SK-N-SH (cell line): ENCODE results near the gene SH3RF2. TPM values are rescaled to one million over a fixed set of nuclear protein-coding genes. Genes with fewer than 3 reads are reported as not detected.

ENCODE experiments used
- CTCF ChIA-PET: fragments of 300-600, 350-600 bp; formaldehyde crosslinking; extraction: SDS; loops from one replicate; lab custom pipeline; 2021; lab: Yijun Ruan, JAX
- POLR2A ChIA-PET: fragments of 350-600 bp; sonication (Branson Sonifier 250); formaldehyde crosslinking; extraction: SDS; loops from one replicate; lab custom pipeline; 2020; ENCODE audit warnings: antibody characterized with exemption, inconsistent platforms; lab: Yijun Ruan, JAX
- DNase-seq: peaks from one replicate; pipeline ENCODE4 v3.0.0; 2012
- H2AFZ ChIP-seq: fragments of 200-600 bp; sonication (generic); 2 replicates; pipeline ENCODE4 v1.8.1; 2016; ENCODE audit warnings: antibody characterized with exemption, mild to moderate bottlenecking, low read depth
- H3F3A ChIP-seq: fragments of 200-600 bp; sonication (generic); replicated peaks from 2 replicates; pipeline ENCODE3; 2016; ENCODE audit warnings: antibody characterized with exemption, mild to moderate bottlenecking; ENCODE audit not compliant: insufficient read depth
- H3K27ac ChIP-seq, 2 experiments: fragments of 200-500 bp in 1 of 2; fragments of 200-600 bp in 1 of 2; sonication (Bioruptor generic) in 1 of 2; sonication (generic), shearing (Covaris generic) in 1 of 2; 2 replicates each; pipeline versions ENCODE4 v1.5.1 to v1.6.1; 2014 to 2016; ENCODE audit warnings: low read depth in 2 of 2, inconsistent platforms in 1 of 2, low read length in 1 of 2, mild to moderate bottlenecking in 1 of 2, mixed read lengths in 1 of 2
- H3K27me3 ChIP-seq: fragments of 200-600 bp; sonication (generic), shearing (Covaris generic); 2 replicates; pipeline ENCODE4 v1.6.1; 2016; ENCODE audit warnings: mixed run types; ENCODE audit not compliant: insufficient read depth
- H3K36me3 ChIP-seq, 2 experiments: fragments of 200-500 bp in 1 of 2; fragments of 200-600 bp in 1 of 2; sonication (Bioruptor generic) in 1 of 2; sonication (generic) in 1 of 2; replicated peaks in 1 of 2; 2 replicates each; pipeline versions ENCODE3 to v1.5.1; 2014 to 2016; ENCODE audit warnings: low read length in 1 of 2, mild to moderate bottlenecking in 1 of 2; ENCODE audit not compliant: insufficient read depth in 2 of 2, control insufficient read depth in 1 of 2
- H3K4me1 ChIP-seq, 2 experiments: fragments of 200-500 bp in 1 of 2; fragments of 200-600 bp in 1 of 2; sonication (Bioruptor generic) in 1 of 2; sonication (generic), shearing (Covaris generic) in 1 of 2; 2 replicates each; pipeline versions ENCODE4 v1.5.1 to v1.6.1; 2014 to 2016; ENCODE audit warnings: low read depth in 1 of 2, low read length in 1 of 2, mixed run types in 1 of 2; ENCODE audit not compliant: insufficient read depth in 2 of 2, control insufficient read depth in 1 of 2
- H3K4me2 ChIP-seq: fragments of 200-600 bp; sonication (generic), shearing (Covaris generic); 2 replicates; pipeline ENCODE4 v1.6.1; 2017; ENCODE audit warnings: mixed run types
- H3K4me3 ChIP-seq, 2 experiments: fragments of 200-500 bp in 1 of 2; fragments of 200-600 bp in 1 of 2; sonication (Bioruptor generic) in 1 of 2; sonication (generic), shearing (Covaris generic) in 1 of 2; 2 replicates each; pipeline versions ENCODE4 v1.5.1 to v1.8.1; 2014 to 2016; ENCODE audit warnings: low read depth in 2 of 2, inconsistent platforms in 1 of 2, low read length in 1 of 2, mild to moderate bottlenecking in 1 of 2, mixed read lengths in 1 of 2, moderate library complexity in 1 of 2
- H3K79me2 ChIP-seq: fragments of 200-600 bp; sonication (generic); 2 replicates; pipeline ENCODE4 v1.8.1; 2017; ENCODE audit warnings: mild to moderate bottlenecking; ENCODE audit not compliant: insufficient read depth
- H3K9ac ChIP-seq: fragments of 200-600 bp; sonication (generic); 2 replicates; pipeline ENCODE4 v1.6.1; 2017; ENCODE audit warnings: mixed run types
- H3K9me2 ChIP-seq: fragments of 200-600 bp; sonication (generic); 2 replicates; pipeline ENCODE4 v1.6.1; 2017; ENCODE audit warnings: mixed run types
- H3K9me3 ChIP-seq: fragments of 200-600 bp; sonication (generic); 2 replicates; pipeline ENCODE4 v1.6.1; 2017; ENCODE audit warnings: mixed run types, mild to moderate bottlenecking, moderate library complexity
- H4K20me1 ChIP-seq: fragments of 200-600 bp; sonication (generic); 2 replicates; pipeline ENCODE4 v1.6.1; 2017; ENCODE audit warnings: mild to moderate bottlenecking, mixed run types; ENCODE audit not compliant: insufficient read depth
- CHD2 ChIP-seq: fragments of 150-350 bp; IDR thresholded peaks from 2 replicates; pipeline ENCODE4 v1.6.1; 2018; ENCODE audit warnings: low read length; ENCODE audit not compliant: partially characterized antibody
- ELF1 ChIP-seq: IDR thresholded peaks from 2 replicates; pipeline ENCODE4 v1.4.0; 2012
- EP300 ChIP-seq, 2 experiments: IDR thresholded peaks; 2 replicates each; pipeline versions ENCODE4 v1.4.0 to v1.6.1; 2012; ENCODE audit warnings: borderline replicate concordance in 1 of 2, low read depth in 1 of 2, low read length in 1 of 2
- EZH2phosphoT487 ChIP-seq: fragments of 200-600 bp; sonication (generic); IDR thresholded peaks from 2 replicates; pipeline ENCODE4 v1.6.1; 2017; ENCODE audit warnings: low read depth, mixed run types, mild to moderate bottlenecking, antibody characterized with exemption, moderate library complexity, borderline replicate concordance
- FOSL2 ChIP-seq: IDR thresholded peaks from 2 replicates; pipeline ENCODE4 v1.4.0; 2012; ENCODE audit warnings: low read depth, mild to moderate bottlenecking, moderate library complexity, borderline replicate concordance
- GABPA ChIP-seq: IDR thresholded peaks from 2 replicates; pipeline ENCODE4 v1.4.0; 2012; ENCODE audit warnings: low read depth, mild to moderate bottlenecking
- GATA2 ChIP-seq: sonication (generic); formaldehyde crosslinking; IDR thresholded peaks from 2 replicates; pipeline ENCODE4 v1.5.0; 2020; ENCODE audit warnings: mild to moderate bottlenecking, missing genetic modification reagents
- JUND ChIP-seq: IDR thresholded peaks from 2 replicates; pipeline ENCODE4 v1.4.0; 2012
- MEF2A ChIP-seq: IDR thresholded peaks from 2 replicates; pipeline ENCODE4 v1.4.0; 2012; ENCODE audit warnings: low read depth, borderline replicate concordance
- MXI1 ChIP-seq: IDR thresholded peaks from 2 replicates; pipeline ENCODE4 v1.6.1; 2012; ENCODE audit warnings: mild to moderate bottlenecking, low read depth, low read length, improper control_type of control experiment
- NFIC ChIP-seq: IDR thresholded peaks from 2 replicates; pipeline ENCODE4 v1.4.0; 2012; ENCODE audit warnings: borderline replicate concordance
- NRF1 ChIP-seq: IDR thresholded peaks from 2 replicates; pipeline ENCODE4 v1.6.1; 2012; ENCODE audit warnings: low read depth, mild to moderate bottlenecking, low read length
- POLR2AphosphoS5 ChIP-seq: IDR thresholded peaks from 2 replicates; pipeline ENCODE4 v1.6.1; 2012; ENCODE audit warnings: low read depth, low read length
- RXRA ChIP-seq: IDR thresholded peaks from 2 replicates; pipeline ENCODE4 v1.4.0; 2012; ENCODE audit warnings: low read depth, mild to moderate bottlenecking, borderline replicate concordance
- SIN3A ChIP-seq: IDR thresholded peaks from 2 replicates; pipeline ENCODE4 v1.6.1; 2012; ENCODE audit warnings: low read depth, mild to moderate bottlenecking, low read length, moderate library complexity, borderline replicate concordance
- SMC3 ChIP-seq: IDR thresholded peaks from 2 replicates; pipeline ENCODE4 v1.6.1; 2012; ENCODE audit warnings: low read depth, low read length, improper control_type of control experiment
- TAF1 ChIP-seq: IDR thresholded peaks from 2 replicates; pipeline ENCODE4 v1.6.1; 2012; ENCODE audit warnings: low read depth, mild to moderate bottlenecking, low read length, moderate library complexity, borderline replicate concordance
- TCF12 ChIP-seq: IDR thresholded peaks from 2 replicates; pipeline ENCODE4 v1.4.0; 2012
- YY1 ChIP-seq: IDR thresholded peaks from 2 replicates; pipeline ENCODE4 v1.4.0; 2012; ENCODE audit warnings: low read depth, mild to moderate bottlenecking
- WGBS: methylation state at CpG from one replicate; pipeline ENCODE4 v1.1.6; 2017; ENCODE audit warnings: low lambda C conversion rate; 5-methylcytosine and 5-hydroxymethylcytosine counted together
- polyA plus RNA-seq, 3 experiments: library from polyadenylated mRNA; depleted of rRNA; stranded (reverse); fragments of >200 nt; gene quantifications; 2 replicates each; pipeline ENCODE4 v1.2.3, GENCODE V29; 2012
- TF ChIP-seq, protein P1 (sequence below): IDR thresholded peaks from 2 replicates; pipeline ENCODE4 v1.4.0; 2012; ENCODE audit warnings: low read depth
- TF ChIP-seq, protein P2 (sequence below): IDR thresholded peaks from 2 replicates; pipeline ENCODE4 v1.4.0; 2012; ENCODE audit warnings: low read depth, borderline replicate concordance
- TF ChIP-seq, protein P3 (sequence below): IDR thresholded peaks from 2 replicates; pipeline ENCODE4; 2012

The SH3RF2 gene
- polyA plus RNA-seq, 1 of the 3 experiments (the other 2 are of a cell fraction) = 0.87 TPM

DNA sequence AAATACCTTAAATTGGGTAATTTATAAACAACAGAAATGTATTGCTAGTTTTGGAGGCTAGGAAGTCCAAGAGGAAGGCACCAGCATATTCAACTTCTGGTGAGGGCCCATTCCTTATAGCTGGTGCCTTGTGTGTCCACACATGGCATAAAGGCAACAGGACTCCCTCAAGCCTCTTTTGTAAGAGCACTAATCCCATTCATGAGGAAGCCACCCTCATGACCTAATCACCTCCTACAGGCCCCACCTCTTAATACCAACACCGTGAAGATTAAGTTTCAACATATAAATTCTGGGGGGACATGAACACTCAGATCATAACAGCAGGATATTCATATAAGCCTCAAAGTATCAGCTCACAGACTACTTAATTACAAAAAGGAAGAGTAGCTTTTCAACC, 173.0 kb downstream of the SH3RF2 start:
- peaks cover 33 to 38% of the 10 kb centered on the region in 2 experiments for H3K36me3 ChIP-seq
- H4K20me1 ChIP-seq = no peaks in the 10 kb centered on the region
- WGBS = 85% methylated on average over 1 of the region's 1 CpG

DNA sequence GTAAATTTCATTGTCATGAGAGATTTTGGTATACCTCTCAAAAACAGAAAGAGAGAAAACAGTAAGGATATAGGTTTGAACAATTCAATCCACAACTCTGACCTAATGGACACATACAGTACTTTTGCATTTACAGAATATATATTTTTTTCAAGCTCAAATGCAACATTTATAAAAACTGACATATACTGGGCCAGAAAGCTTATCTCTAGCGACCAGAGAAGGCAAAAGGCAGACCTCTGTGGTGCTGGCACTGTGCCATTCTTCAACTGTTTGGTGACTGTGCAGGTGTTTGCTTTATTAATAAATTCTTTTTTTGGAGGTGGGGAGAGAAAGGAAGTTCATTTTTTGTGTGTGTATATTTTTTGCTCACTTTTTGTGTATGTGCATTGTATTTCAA, 175.0 kb downstream of the SH3RF2 start:
- H4K20me1 ChIP-seq = no peaks in the 10 kb centered on the region
- 71% methylated on average over 1 of the region's 1 CpG for WGBS
- H3K79me2 ChIP-seq = no peaks in the 10 kb centered on the region

More for the DNA sequence above, 173.0 kb downstream of the SH3RF2 start:
- Histone ChIP-seq H3K9ac (no peak overlapping the region), H3K9me3 (no peaks in the 10 kb centered on the region), H3K27ac (no peak overlapping the region), H3K4me1 (no peaks in the 10 kb centered on the region; a peak in 1 of 4 replicates), H2AFZ (no peak overlapping the region), H3K27me3 (no peaks in the 10 kb centered on the region), H3K4me3 (no peak overlapping the region), H3K9me2 (no peaks in the 10 kb centered on the region), H3K4me2 (no peak overlapping the region), H3F3A (peaks cover 3% of the 10 kb centered on the region), H3K79me2 (no peaks in the 10 kb centered on the region)
- no peak for DNase-seq
- TF ChIP-seq GATA2 (no peak), EP300 (IDR thresholded peaks at IDR 0.05; ENCODE audit: borderline replicate concordance in 1 of 2, low read depth in 1 of 2, low read length in 1 of 2) (no peak), YY1 (no peak), CHD2 (no peak), EZH2phosphoT487 (no peak), NFIC (no peak), TAF1 (no peak), ELF1 (no peak), MEF2A (no peak), RXRA (no peak), JUND (no peak), NRF1 (no peak), TCF12 (no peak)
- ChIA-PET CTCF (interaction anchor here (1.4 to 2.2 kb wide), 2 partner anchors 11 to 21 kb away, joined by 3 to 8 read pairs; no protein-coding TSS in a partner anchor), POLR2A (no interaction called here)

More for the DNA sequence above, 175.0 kb downstream of the SH3RF2 start:
- CTCF ChIA-PET = no interaction called here
- no peaks in the 10 kb centered on the region for H3K27me3 ChIP-seq
- peaks cover 8% of the 10 kb centered on the region for H3F3A ChIP-seq
- H3K9me3 ChIP-seq = no peaks in the 10 kb centered on the region
- no peak overlapping the region for H3K27ac ChIP-seq
- no peak overlapping the region for H3K9ac ChIP-seq
- no peaks in the 10 kb centered on the region; a peak in 1 of 4 replicates for H3K4me1 ChIP-seq
- no peaks in the 10 kb centered on the region for H3K9me2 ChIP-seq
- H3K4me3 ChIP-seq = no peak overlapping the region
- H3K36me3 ChIP-seq = peaks cover 45 to 54% of the 10 kb centered on the region in 2 experiments
- POLR2A ChIA-PET = no interaction called here
- no peak for DNase-seq
- TF ChIP-seq, protein P1, sequence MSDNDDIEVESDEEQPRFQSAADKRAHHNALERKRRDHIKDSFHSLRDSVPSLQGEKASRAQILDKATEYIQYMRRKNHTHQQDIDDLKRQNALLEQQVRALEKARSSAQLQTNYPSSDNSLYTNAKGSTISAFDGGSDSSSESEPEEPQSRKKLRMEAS = no peak
- no peak for TF ChIP-seq ELF1
- TF ChIP-seq GATA2 = no peak
- no peak for TF ChIP-seq EP300 (IDR thresholded peaks at IDR 0.05; ENCODE audit: borderline replicate concordance in 1 of 2, low read depth in 1 of 2, low read length in 1 of 2)
- TF ChIP-seq, protein P2, sequence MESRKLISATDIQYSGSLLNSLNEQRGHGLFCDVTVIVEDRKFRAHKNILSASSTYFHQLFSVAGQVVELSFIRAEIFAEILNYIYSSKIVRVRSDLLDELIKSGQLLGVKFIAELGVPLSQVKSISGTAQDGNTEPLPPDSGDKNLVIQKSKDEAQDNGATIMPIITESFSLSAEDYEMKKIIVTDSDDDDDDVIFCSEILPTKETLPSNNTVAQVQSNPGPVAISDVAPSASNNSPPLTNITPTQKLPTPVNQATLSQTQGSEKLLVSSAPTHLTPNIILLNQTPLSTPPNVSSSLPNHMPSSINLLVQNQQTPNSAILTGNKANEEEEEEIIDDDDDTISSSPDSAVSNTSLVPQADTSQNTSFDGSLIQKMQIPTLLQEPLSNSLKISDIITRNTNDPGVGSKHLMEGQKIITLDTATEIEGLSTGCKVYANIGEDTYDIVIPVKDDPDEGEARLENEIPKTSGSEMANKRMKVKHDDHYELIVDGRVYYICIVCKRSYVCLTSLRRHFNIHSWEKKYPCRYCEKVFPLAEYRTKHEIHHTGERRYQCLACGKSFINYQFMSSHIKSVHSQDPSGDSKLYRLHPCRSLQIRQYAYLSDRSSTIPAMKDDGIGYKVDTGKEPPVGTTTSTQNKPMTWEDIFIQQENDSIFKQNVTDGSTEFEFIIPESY = no peak
- no peak for TF ChIP-seq POLR2AphosphoS5
- TF ChIP-seq, protein P3, sequence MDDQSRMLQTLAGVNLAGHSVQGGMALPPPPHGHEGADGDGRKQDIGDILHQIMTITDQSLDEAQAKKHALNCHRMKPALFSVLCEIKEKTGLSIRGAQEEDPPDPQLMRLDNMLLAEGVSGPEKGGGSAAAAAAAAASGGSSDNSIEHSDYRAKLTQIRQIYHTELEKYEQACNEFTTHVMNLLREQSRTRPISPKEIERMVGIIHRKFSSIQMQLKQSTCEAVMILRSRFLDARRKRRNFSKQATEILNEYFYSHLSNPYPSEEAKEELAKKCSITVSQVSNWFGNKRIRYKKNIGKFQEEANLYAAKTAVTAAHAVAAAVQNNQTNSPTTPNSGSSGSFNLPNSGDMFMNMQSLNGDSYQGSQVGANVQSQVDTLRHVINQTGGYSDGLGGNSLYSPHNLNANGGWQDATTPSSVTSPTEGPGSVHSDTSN = no peak
- no peak for TF ChIP-seq GABPA
- no peak for TF ChIP-seq MEF2A
- TF ChIP-seq MXI1 = no peak
- TF ChIP-seq SMC3 = no peak
- no peak for TF ChIP-seq FOSL2
- no peak for TF ChIP-seq TCF12
- TF ChIP-seq CHD2 = no peak
- no peak for TF ChIP-seq TAF1
- TF ChIP-seq RXRA = no peak
- TF ChIP-seq SIN3A = no peak
- H2AFZ ChIP-seq = no peak overlapping the region
- H3K4me2 ChIP-seq = no peak overlapping the region
